DOHH2 (cell line): ENCODE data around the gene AVPI1.

Experiments
- H3F3A ChIP-seq: fragments of 200-600 bp; sonication (generic), shearing (Covaris generic); 2 replicates; pipeline ENCODE4 v1.6.0; 2016; ENCODE audit warnings: antibody characterized with exemption, mild to moderate bottlenecking; ENCODE audit not compliant: control insufficient read depth, insufficient read depth
- H3K27ac ChIP-seq: fragments of 200-600 bp; sonication (generic); 2 replicates; pipeline ENCODE4 v1.5.1; 2014; ENCODE audit warnings: low read depth, mild to moderate bottlenecking, low read length, moderate library complexity
- H3K27me3 ChIP-seq: fragments of 200-600 bp; sonication (generic); 2 replicates; pipeline ENCODE4 v1.6.1; 2014; ENCODE audit warnings: mild to moderate bottlenecking, low read length, mixed read lengths; ENCODE audit not compliant: control insufficient read depth
- H3K36me3 ChIP-seq: fragments of 200-600 bp; sonication (generic); 2 replicates; pipeline ENCODE4 v1.6.1; 2014; ENCODE audit warnings: mild to moderate bottlenecking, low read length, moderate library complexity, mixed read lengths; ENCODE audit not compliant: control insufficient read depth
- H3K4me1 ChIP-seq: fragments of 200-600 bp; sonication (generic); 2 replicates; pipeline ENCODE4 v1.6.1; 2014; ENCODE audit warnings: mild to moderate bottlenecking, low read length, mixed read lengths; ENCODE audit not compliant: control insufficient read depth
- H3K4me2 ChIP-seq: fragments of 200-600 bp; sonication (generic); 2 replicates; pipeline ENCODE4 v1.6.0; 2014; ENCODE audit warnings: mild to moderate bottlenecking, low read length, moderate library complexity
- H3K4me3 ChIP-seq: fragments of 200-600 bp; sonication (generic); 2 replicates; pipeline ENCODE4 v1.5.1; 2014; ENCODE audit warnings: mild to moderate bottlenecking, low read length, mixed read lengths
- H3K79me2 ChIP-seq: fragments of 200-600 bp; sonication (generic); 2 replicates; pipeline ENCODE4 v1.6.1; 2014; ENCODE audit warnings: mild to moderate bottlenecking, low read length, mixed read lengths; ENCODE audit not compliant: control insufficient read depth
- H3K9me2 ChIP-seq: fragments of 200-600 bp; sonication (generic); replicated peaks from 2 replicates; pipeline ENCODE4 v1.6.1; 2014; ENCODE audit warnings: mild to moderate bottlenecking, low read length, mixed read lengths; ENCODE audit not compliant: control insufficient read depth
- H3K9me3 ChIP-seq: fragments of 200-600 bp; sonication (generic); 2 replicates; pipeline ENCODE4 v1.6.1; 2014; ENCODE audit warnings: antibody characterized with exemption, low read length, mixed read lengths; ENCODE audit not compliant: control insufficient read depth, insufficient read depth
- H4K20me1 ChIP-seq: fragments of 200-600 bp; sonication (generic); 2 replicates; pipeline ENCODE4 v1.6.0; 2014; ENCODE audit warnings: low read depth, mild to moderate bottlenecking, antibody characterized with exemption, low read length, moderate library complexity; ENCODE audit not compliant: control insufficient read depth, insufficient read depth
- CTCF ChIP-seq: fragments of 200-600 bp; sonication (generic); IDR thresholded peaks from one replicate; pipeline ENCODE4 v1.5.1; 2014; ENCODE audit warnings: antibody characterized with exemption, mild to moderate bottlenecking, low read depth, low read length; ENCODE audit not compliant: poor library complexity, severe bottlenecking
- EZH2phosphoT487 ChIP-seq: fragments of 200-600 bp; sonication (generic); IDR thresholded peaks from 2 replicates; pipeline ENCODE4 v1.6.1; 2017; ENCODE audit warnings: borderline replicate concordance, mild to moderate bottlenecking, antibody characterized with exemption, low read length, moderate library complexity, mixed read lengths

The AVPI1 gene

GRCh38 chr10:97686962-97687784 lies at the start of gene AVPI1:
Gene AVPI1, minus strand, starts transcription at chr10:97687241. Its CDS starts 7,336 bp downstream, at chr10:97679905.
- Histone ChIP-seq H3K36me3 (no peaks in the 10 kb centered on the region), H3K9me3 (no peaks in the 10 kb centered on the region), H4K20me1 (no peaks in the 10 kb centered on the region), H3F3A (peaks cover 2% of the 10 kb centered on the region; the same call in 1 of the 2 replicates), H3K9me2 (no peaks in the 10 kb centered on the region), H3K4me3 (peak within 1 kb of the TSS; percentile 86), H3K27ac (no peak within 1 kb of the TSS), H3K4me2 (peak within 1 kb of the TSS; percentile 92), H3K79me2 (no peaks in the 10 kb centered on the region), H3K27me3 (no peaks in the 10 kb centered on the region), H3K4me1 (peaks cover 16% of the 10 kb centered on the region)
- TF ChIP-seq EZH2phosphoT487 = no peak
- no peak for TF ChIP-seq CTCF

DNA sequence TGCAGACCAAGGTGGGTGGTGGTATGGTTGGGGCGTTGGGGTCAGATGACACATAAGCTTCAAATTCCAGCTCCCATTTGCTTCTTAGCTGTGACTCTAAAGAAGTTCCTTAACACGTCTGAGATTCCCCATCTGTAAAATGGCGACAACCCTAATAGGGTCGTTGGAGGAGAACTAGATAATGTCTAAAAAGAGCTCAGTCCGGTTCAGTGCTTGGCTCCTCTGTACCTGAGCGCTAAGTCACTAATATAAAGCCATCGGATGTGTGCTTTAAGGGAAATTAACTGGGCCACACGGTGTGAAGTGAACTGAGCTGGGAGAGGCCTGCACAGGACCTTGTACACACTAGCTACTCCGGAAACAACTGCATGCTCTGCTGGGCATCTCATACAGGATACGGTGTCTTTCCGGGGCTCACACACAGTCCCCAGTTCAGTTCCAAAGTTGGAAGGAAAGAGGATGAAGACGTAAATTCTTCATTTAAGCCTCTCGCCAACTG lies 49.4 kb upstream of the AVPI1 start:
- no peaks in the 10 kb centered on the region for H3K27me3 ChIP-seq
- peaks cover 8% of the 10 kb centered on the region for H3F3A ChIP-seq
- H3K4me3 ChIP-seq = peak overlapping the region; percentile 98
- peaks cover 3% of the 10 kb centered on the region; the same call in 1 of the 2 replicates for H3K9me3 ChIP-seq
- no peak for TF ChIP-seq CTCF
- TF ChIP-seq EZH2phosphoT487 = no peak
- peaks cover 38% of the 10 kb centered on the region for H3K36me3 ChIP-seq
- peak overlapping the region; percentile 90 for H3K27ac ChIP-seq
- H3K4me1 ChIP-seq = peaks cover 47% of the 10 kb centered on the region
- peaks cover 17% of the 10 kb centered on the region; the same call in 1 of the 2 replicates for H4K20me1 ChIP-seq
- H3K9me2 ChIP-seq = no peaks in the 10 kb centered on the region
- H3K4me2 ChIP-seq = peak overlapping the region; percentile 98
- H3K79me2 ChIP-seq = peaks cover 45% of the 10 kb centered on the region

- TF ChIP-seq EZH2phosphoT487 = no peak
Observed at GRCh38 chr10:97734021-97734420, 47.0 kb upstream of the AVPI1 start.

GRCh38 chr10:97733256-97733655 lies 46.2 kb upstream of the AVPI1 start:
- H3K4me3 ChIP-seq = no peak overlapping the region
- H3K79me2 ChIP-seq = peaks cover 13% of the 10 kb centered on the region
- H3K4me1 ChIP-seq = peaks cover 21% of the 10 kb centered on the region
- peaks cover 11% of the 10 kb centered on the region for H3K36me3 ChIP-seq
- H3K9me3 ChIP-seq = peaks cover 3% of the 10 kb centered on the region; the same call in 1 of the 2 replicates
- TF ChIP-seq EZH2phosphoT487 = no peak
- no peak for TF ChIP-seq CTCF
- H3K4me2 ChIP-seq = no peak overlapping the region
- H3K27me3 ChIP-seq = no peaks in the 10 kb centered on the region
- no peaks in the 10 kb centered on the region for H3K9me2 ChIP-seq
- H3K27ac ChIP-seq = no peak overlapping the region
- peaks cover 7% of the 10 kb centered on the region; the same call in 1 of the 2 replicates for H4K20me1 ChIP-seq
- peaks cover 8% of the 10 kb centered on the region for H3F3A ChIP-seq

More at GRCh38 chr10:97734021-97734420, 47.0 kb upstream of the AVPI1 start:
- Histone ChIP-seq H3K9me2 (no peaks in the 10 kb centered on the region), H3K4me1 (peaks cover 27% of the 10 kb centered on the region), H3K36me3 (peaks cover 17% of the 10 kb centered on the region), H3K4me3 (no peak overlapping the region), H3K27ac (no peak overlapping the region), H3F3A (peaks cover 8% of the 10 kb centered on the region), H3K4me2 (no peak overlapping the region), H3K79me2 (peaks cover 21% of the 10 kb centered on the region), H3K9me3 (peaks cover 3% of the 10 kb centered on the region; the same call in 1 of the 2 replicates), H4K20me1 (peaks cover 8% of the 10 kb centered on the region; the same call in 1 of the 2 replicates), H3K27me3 (no peaks in the 10 kb centered on the region)
